GM11168 (cell line): ENCODE results near the gene KIT.
"Not testable (repeated sequence)": the region's sequence is repeated elsewhere in the genome, so short reads cannot be mapped to it uniquely, and the experiment has no call there.

Source experiments
- in situ Hi-C: fragments of 300-500 bp; cut with MboI; formaldehyde crosslinking; loops from one replicate; pipeline ENCODE4 v1.12.0; 2022; ENCODE audit warnings: low sequenced_read_pairs; ENCODE audit not compliant: unreplicated experiment

Gene KIT

GRCh38 chr4:54657551-54658251 is at the start of gene KIT:
Gene KIT, plus strand, starts transcription at chr4:54657957. Its CDS starts 58 bp downstream, at chr4:54658015.
- in situ Hi-C loops = no loop called here

GRCh38 chr4:54609310-54609709 is 48.4 kb upstream of the KIT start:
- in situ Hi-C loops = no loop called here

DNA sequence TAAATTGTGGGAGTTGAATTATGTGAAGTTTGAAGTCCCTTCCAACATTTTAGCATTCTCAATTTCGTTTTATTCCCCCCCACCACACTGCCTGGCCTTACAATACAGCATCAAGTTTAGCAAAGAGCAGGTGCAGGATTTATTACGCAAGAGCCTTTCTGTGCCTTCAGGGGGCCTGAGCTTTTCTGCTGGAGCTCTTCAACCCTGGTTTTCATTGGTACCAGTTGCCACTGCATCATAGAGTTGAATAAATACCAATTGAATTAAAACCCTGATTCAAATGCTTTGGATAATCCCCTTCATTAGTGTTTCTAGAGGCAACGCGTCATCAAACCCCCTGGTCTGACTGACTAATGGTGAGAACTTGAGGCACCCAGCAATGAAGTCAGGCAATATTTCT is 43.6 kb upstream of the KIT start:
- in situ Hi-C loops = no loop called here

DNA sequence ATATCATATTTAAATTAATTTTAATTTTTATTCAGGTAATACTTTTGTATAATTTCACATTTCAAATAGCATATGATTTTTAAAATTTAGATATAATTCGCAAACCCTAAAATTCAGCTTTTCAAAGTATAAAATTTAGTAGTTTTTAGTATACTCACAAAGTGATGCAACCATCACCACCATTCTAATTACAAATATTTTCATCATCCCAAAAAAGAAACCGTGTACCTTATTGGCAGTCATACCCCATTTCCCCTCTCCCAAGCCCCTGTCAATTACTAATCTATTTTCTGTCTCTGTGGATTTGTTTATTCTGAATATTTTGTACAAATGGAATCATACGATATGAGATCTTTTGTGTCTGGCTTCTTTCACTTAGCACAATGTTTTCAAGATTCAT is 37.0 kb upstream of the KIT start:
- in situ Hi-C loops = no loop called here

GRCh38 chr4:54625391-54625790 is 32.4 kb upstream of the KIT start:
- in situ Hi-C loops = no loop called here

GRCh38 chr4:54626113-54626512 is 31.6 kb upstream of the KIT start:
- in situ Hi-C loops = no loop called here

GRCh38 chr4:54632537-54632936 is 25.2 kb upstream of the KIT start:
- in situ Hi-C loops = no loop called here

- in situ Hi-C loops = not testable (repeated sequence)
Measured at GRCh38 chr4:54633102-54633740, 24.5 kb upstream of the KIT start.

- in situ Hi-C loops = no loop called here
Measured at GRCh38 chr4:54635318-54635717, 22.4 kb upstream of the KIT start.

GRCh38 chr4:54637325-54637724 is 20.4 kb upstream of the KIT start:
- in situ Hi-C loops = no loop called here

- in situ Hi-C loops = not testable (repeated sequence)
Measured at GRCh38 chr4:54641101-54641500, 16.7 kb upstream of the KIT start.

DNA sequence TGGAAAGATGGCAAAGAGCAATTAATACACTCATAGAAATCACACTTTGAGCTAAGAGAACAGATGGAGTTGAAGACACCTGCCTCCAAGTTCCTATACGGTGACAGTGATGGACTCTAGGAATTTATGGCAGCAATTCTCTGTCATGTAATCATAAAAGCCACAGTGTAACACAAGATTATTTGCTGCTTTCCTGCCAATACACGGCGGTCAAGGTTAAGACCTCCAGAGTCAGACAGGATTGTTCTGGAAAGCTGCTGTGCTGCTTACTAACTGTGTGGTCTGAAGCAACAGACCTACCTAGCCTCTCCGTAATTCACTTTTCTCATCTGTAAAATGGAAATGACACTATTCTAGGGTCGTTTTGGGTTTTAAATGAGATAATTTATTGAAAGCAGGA is 14.6 kb upstream of the KIT start:
- in situ Hi-C loops = no loop called here

- in situ Hi-C loops = no loop called here
Measured at GRCh38 chr4:54643958-54644751, 13.6 kb upstream of the KIT start.

- in situ Hi-C loops = no loop called here
Measured at GRCh38 chr4:54645830-54646229, 11.9 kb upstream of the KIT start.

DNA sequence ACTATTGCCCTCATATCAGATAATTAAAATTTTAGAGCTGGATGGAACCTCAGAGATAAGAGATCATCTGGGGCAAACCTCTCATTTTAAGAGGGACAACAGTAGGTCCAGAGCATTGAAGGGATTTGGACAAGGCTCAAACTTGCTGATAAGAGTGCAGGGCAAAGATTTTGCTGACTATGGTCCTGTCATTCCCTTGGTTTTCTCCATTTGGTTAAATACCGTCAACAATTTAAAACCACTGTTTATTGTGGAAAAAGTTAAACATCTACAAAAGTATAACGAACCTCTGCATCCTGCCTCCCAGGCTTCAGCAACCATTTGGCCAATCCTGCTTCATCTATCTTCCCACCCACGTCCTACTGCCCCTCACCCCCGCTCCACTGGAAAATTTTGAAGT is 10.7 kb upstream of the KIT start:
- in situ Hi-C loops = no loop called here

GRCh38 chr4:54651050-54651449 is 6.7 kb upstream of the KIT start:
- in situ Hi-C loops = no loop called here

- in situ Hi-C loops = no loop called here
Measured at GRCh38 chr4:54654753-54655152, 3.0 kb upstream of the KIT start.

- in situ Hi-C loops = no loop called here
Measured at GRCh38 chr4:54657185-54657550, 589 bp upstream of the KIT start.

DNA sequence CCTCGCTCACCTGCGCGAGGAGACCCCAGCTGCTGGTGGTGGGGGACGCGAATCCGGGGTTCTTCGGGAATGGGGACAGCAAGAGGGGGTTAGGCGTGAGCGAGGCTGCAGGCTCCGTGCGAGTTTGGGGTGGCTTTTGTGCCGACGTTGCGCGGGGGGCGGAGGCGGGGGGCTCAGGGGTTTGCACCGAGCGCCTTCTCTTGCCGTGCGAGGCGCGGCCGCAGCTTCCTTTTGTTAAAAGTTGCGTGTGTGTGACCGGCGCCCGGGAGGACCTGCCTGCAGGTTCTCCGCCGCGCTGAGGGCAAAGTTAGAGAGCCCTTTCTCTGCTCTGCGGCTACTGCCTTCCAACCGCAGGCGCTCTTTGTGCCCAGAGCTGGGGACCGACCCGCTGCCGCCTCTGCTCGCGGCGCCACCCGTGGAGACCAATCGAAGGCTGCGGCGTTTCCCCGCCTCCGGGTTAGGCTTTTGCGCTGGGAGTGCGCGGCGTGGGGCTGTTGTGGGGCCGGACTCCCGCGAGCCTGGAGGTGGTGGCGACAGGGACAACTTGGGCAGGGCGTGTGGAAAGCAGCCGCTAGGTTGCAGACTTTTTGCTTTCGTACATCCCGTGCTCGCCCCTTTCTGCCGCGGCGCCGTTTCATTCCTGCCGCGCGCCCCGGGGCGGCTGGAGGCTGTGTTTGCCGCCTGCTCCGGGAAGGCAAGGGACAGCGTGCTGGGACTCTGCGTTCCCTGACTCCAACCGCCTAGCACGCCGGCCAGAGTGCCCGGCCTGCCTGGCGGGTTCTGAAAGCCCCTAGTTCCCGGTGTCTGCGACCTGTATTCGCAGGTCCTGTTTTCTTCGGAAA is 716 bp downstream of the KIT start:
- in situ Hi-C loops = no loop called here

DNA sequence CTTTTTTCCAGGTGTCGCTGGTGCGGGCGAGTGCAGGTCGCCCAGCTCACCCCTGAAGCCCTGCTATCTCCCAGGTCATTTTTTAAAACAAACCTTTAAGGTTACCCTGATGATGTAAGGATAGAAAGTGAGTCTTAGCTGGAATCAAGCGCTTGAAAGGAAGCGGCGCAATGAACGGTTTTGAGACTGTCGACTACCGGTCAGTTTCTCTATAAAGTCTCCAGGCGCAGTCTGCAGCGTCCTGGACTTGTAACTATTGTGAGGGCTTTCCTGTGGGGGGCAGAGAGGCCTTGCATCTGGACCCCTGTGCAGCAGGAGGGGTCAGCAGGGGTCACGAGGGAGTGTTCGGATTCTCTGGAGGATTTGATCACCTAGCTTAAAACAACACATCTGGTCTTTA is 1.6 kb downstream of the KIT start:
- in situ Hi-C loops = no loop called here
